ENCODE results near the gene GM2A. TPM values are rescaled to one million over a fixed set of nuclear protein-coding genes. Genes with fewer than 3 reads are reported as not detected.

The GM2A gene
- total RNA-seq, 1 experiment from 2014 or later: 36.2 TPM

- no peaks in the 10 kb centered on the region; the same call in 1 of the 2 replicates for H3K27me3 Mint-ChIP-seq (ENCODE audit: low read depth)
- ChIA-PET CTCF (interaction anchor here (1.0 to 3.3 kb wide), 3 partner anchors 10 to 113 kb away, joined by 4 to 39 read pairs (median 5); no protein-coding TSS in a partner anchor), POLR2A (no interaction called here)
- no peaks in the 10 kb centered on the region for H3K36me3 Mint-ChIP-seq
- H3K4me1 Mint-ChIP-seq: peaks cover 18% of the 10 kb centered on the region
- 0 out of 2 replicates have a peak, but pooled peaks cover 4% of the 10 kb centered on the region for H3K9me3 Mint-ChIP-seq
- H3K4me3 Mint-ChIP-seq: no peak overlapping the region
- no peak overlapping the region for H3K27ac Mint-ChIP-seq
- TF ChIP-seq PRDM15 (CRISPR knock-in tag; IDR thresholded peaks at IDR 0.05): no peak
- no peak for TF ChIP-seq E2F1 (CRISPR knock-in tag; IDR thresholded peaks at IDR 0.05)
- no peak for TF ChIP-seq ZBTB21 (CRISPR knock-in tag; IDR thresholded peaks at IDR 0.05; ENCODE audit: borderline replicate concordance)
- TF ChIP-seq SMAD4 (CRISPR knock-in tag; IDR thresholded peaks at IDR 0.05): no peak
- TF ChIP-seq NFE2L1 (CRISPR knock-in tag; IDR thresholded peaks at IDR 0.05): no peak
- TF ChIP-seq USF1 (CRISPR knock-in tag; IDR thresholded peaks at IDR 0.05): no peak
- no peak for TF ChIP-seq GTF2I (CRISPR knock-in tag; conservative IDR thresholded peaks at IDR 0.05)
- TF ChIP-seq NR1H2 (CRISPR knock-in tag; IDR thresholded peaks at IDR 0.05): no peak
- TF ChIP-seq FOXK1 (CRISPR knock-in tag; IDR thresholded peaks at IDR 0.05): no peak
- TF ChIP-seq ESRRA (CRISPR knock-in tag; IDR thresholded peaks at IDR 0.05; ENCODE audit: borderline replicate concordance): no peak
- TF ChIP-seq CBFB (CRISPR knock-in tag; IDR thresholded peaks at IDR 0.05; ENCODE audit: low read depth): no peak
- no peak for TF ChIP-seq ZNF425 (CRISPR knock-in tag; conservative IDR thresholded peaks at IDR 0.05)
- no peak for TF ChIP-seq JAZF1 (CRISPR knock-in tag; IDR thresholded peaks at IDR 0.05)
- TF ChIP-seq RELA (CRISPR knock-in tag; IDR thresholded peaks at IDR 0.05; ENCODE audit: borderline replicate concordance): no peak
- no peak for TF ChIP-seq MAX (CRISPR knock-in tag; IDR thresholded peaks at IDR 0.05)
- no peak for DNase-seq (ENCODE audit: low spot score)
- no peak for ATAC-seq
Observed at GRCh38 chr5:151227918-151228447, 25.0 kb upstream of the GM2A start.

GRCh38 chr5:151228986-151229385, 24.0 kb upstream of the GM2A start:
- ATAC-seq (no peak), DNase-seq (ENCODE audit: low spot score) (no peak)
- Mint-ChIP-seq H3K9me3 (0 out of 2 replicates have a peak, but pooled peaks cover 4% of the 10 kb centered on the region), H3K27me3 (ENCODE audit: low read depth) (no peaks in the 10 kb centered on the region), H3K36me3 (no peaks in the 10 kb centered on the region), H3K27ac (no peak overlapping the region), H3K4me1 (peaks cover 15% of the 10 kb centered on the region), H3K4me3 (no peak overlapping the region)
- ChIA-PET POLR2A (no interaction called here), CTCF (interaction anchor here (1.0 to 3.3 kb wide), 3 partner anchors 9 to 114 kb away, joined by 3 to 39 read pairs (median 3); no protein-coding TSS in a partner anchor)
- no peak for TF ChIP-seq IRF1 (CRISPR knock-in tag; IDR thresholded peaks at IDR 0.05)
- TF ChIP-seq CDX4 (CRISPR knock-in tag; IDR thresholded peaks at IDR 0.05; ENCODE audit: borderline replicate concordance): no peak
- no peak for TF ChIP-seq JAZF1 (CRISPR knock-in tag; IDR thresholded peaks at IDR 0.05)
- TF ChIP-seq PRDM15 (CRISPR knock-in tag; IDR thresholded peaks at IDR 0.05): no peak
- TF ChIP-seq CTCF (IDR thresholded peaks at IDR 0.05): no peak
- no peak for TF ChIP-seq KAT7 (CRISPR knock-in tag; IDR thresholded peaks at IDR 0.05; ENCODE audit: borderline replicate concordance)
